ENCODE data around the gene CAPS. TPM values are rescaled to one million over a fixed set of nuclear protein-coding genes. Genes with fewer than 3 reads are reported as not detected.
A peak's percentile ranks its signal among the peaks of the same experiment; 100 is the strongest.
"Not testable (repeated sequence)": the region's sequence is repeated elsewhere in the genome, so short reads cannot be mapped to it uniquely, and the experiment has no call there.

The CAPS gene
- total RNA-seq, 2 donors from 2014 or later = 6.6 to 6.9 TPM

DNA sequence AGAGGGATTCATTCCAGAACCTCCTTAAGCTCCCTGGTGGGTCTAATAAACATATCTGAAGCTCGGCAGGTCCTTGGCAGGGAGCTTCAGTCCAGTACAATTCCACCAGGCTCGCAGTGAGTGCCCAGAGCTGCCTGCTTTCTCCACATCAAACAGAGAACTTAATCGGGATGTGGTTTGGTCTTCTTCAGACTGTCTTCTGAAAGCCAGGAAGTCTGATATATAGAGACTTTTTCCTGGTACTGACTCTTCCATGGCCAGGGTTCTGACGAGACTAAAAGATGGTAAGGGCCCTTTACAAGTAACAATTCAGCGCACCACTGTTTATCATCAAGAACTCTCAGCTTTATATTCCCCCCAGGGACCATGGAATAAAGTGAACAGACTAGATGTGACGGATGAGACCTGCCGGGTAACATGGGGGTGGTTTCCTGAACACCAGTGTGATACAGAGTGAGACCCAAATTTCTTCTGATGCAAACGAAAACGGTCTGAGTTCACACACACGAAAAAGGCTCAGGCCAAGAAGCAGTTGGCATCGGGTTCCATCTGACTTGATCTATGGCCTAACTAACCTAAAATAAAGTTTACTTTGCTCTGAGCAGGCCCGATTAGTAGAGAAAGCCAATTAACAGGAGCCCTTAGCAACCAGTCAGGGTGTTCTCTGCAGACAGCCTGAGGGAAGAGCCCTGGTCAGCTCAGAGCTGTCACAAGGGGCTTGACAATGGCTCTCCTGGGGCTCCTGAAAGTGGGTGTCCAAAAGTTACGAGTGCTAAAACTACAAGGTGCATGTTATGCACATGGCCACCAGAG, 34.9 kb downstream of the CAPS start:
- DNase-seq = no peak
- intact Hi-C loops (cut with DNase I) = no loop called here
- no peak for ATAC-seq

DNA sequence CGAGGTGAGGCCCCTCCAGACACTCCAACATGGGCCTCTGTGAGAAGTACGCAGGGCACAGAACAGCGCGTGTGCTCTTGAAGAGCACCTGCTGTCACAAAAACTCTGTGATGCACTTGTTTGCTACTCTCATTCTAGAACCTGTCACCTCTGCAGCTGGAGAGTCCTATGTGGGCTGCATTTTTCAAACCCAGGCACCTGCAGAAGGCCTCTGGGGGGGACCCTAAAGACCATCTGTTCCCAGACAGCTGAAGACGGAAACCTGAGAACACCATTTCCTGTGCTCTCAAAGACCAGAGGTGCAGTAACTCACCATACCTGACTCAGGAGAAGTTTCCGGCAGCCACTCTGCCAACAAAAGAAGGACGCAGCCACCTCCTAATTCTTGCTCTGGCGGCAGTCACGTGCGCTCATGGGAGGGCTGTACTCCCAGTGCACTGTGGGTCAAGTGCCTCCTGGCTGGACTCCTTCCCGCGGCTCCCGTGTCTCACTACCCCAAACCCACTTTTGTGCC, 35.8 kb downstream of the CAPS start:
- intact Hi-C loops (cut with DNase I) = loop anchor here in 1 of 2 donors (5.0 kb wide), 1 partner anchor 38 kb away; the partner anchor contains the start of gene CAPS
- peak; percentile 38 for DNase-seq
- peak in 1 of 2 donors; percentile 8 for ATAC-seq

DNA sequence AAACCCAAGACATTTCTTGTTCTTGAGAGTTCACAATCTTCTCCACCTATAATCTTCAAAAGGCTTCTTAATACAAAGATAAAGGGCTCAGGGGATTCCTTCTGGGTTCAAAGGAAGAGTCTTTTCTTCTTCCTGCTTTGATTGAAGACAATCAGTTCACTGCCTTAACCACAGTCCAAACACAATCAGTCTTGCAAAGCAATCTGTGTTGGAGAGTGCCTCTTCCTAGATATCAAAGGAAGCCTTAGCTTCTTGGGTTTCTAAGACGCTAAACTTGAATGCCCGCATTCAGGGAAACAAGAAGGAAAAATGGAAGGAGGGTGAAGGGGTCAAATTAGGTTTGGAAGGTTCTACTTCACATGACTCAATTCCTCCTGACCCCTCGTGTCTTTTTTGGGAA, 36.7 kb downstream of the CAPS start:
- intact Hi-C loops (cut with DNase I) = loop anchor here in 1 of 2 donors (5.0 kb wide), 1 partner anchor 38 kb away; the partner anchor contains the start of gene CAPS
- ATAC-seq = no peak

DNA sequence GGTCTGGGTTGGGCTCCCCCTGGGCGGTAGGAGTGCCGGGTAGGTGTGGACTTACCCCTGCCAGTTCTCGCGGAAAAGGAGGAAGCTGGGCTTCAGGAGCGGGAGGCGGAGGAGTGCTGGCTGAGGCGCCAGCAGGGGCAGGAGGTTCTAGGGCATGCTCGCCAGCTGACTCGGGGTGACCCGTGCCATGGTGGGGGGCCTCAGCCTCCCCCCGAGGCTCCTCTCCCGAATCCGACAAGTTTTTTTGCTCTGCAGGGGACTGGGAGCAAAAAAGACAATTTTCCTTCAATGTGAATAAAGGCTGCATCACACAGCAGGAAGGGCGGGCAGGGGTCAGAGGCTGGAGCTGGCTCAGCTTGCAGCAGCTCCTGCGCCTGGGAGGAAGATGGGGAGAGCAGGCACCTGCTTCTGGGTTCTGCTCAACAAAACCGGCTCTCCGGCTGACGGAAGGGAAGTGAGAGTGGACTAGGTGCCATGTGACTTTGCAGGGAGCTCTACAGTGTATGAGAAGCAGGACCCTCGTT, 37.3 kb downstream of the CAPS start:
- ATAC-seq = peak in 1 of 2 donors; percentile 25
- peak; percentile 36 for DNase-seq
- intact Hi-C loops (cut with DNase I) = loop anchor here in 1 of 2 donors (5.0 kb wide), 1 partner anchor 39 kb away; the partner anchor contains the start of gene CAPS

More for the DNA sequence above, 36.7 kb downstream of the CAPS start:
- DNase-seq = no peak

DNA sequence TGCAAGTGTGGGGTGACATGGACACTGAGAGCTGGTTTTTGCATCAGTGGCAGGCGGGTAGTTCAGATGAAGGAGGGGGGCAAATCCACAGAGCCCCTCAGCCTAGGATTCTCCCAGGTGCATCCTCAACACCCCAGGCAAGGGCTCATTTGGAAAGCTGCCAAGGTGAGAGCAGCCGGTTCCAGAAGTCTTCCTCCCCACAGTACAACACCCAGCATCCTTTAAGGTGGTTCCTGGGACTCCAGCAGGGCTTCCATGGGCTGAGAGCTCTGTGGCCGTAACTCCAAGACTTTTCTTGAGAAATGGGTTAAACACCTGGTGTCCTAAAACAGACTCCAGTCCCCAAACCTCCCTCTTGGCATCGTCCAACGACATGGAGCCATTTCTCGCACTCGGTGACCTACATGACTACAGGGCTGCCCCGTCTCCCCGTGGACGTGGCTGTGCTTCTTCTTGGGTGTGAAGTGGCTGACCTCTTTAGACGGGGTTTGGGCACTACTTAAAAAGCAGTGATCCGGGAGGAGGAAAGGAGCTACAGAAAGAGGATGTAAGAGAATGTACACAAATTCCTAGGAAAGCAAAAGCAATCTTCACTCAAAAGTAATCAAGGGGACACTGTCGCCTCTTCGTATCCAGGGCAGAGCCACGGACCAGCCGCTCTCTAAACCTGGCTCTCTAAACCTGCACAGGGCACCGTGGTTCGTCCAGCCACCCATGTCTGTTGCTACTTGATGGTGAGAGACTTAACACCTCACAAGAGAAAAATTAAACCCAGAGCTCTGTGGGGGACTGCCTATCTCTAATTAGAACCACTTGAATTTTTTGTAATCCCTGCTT, 38.4 kb downstream of the CAPS start:
- ATAC-seq = no peak
- intact Hi-C loops (cut with DNase I) = loop anchor here in 1 of 2 donors (5.0 kb wide), 1 partner anchor 40 kb away; the partner anchor contains the start of gene CAPS
- DNase-seq = no peak

DNA sequence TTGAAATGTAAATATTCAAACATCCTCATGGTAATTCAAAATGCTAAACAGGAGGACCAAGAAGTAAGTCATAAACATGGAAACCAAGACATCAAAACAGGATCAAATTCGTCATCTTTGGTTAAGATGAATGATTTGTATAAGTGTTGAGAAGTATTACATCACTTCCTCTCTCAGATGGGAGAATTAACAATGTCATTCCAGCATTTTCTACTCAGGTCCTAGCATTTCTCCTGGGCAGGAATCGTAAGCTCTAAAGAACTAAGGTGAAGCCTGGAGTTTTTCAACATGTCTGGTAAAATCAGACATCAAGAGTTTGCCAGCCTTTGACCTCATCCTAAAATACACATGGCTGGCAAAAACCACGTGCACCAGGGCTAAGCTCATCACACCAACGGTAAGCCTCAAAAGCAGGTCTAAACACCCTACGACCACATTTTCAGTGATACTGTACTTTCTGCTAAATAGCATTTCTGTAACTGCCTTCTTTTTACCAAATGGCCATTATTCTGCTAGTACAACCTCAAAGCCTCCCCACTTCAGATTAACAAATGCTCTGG, 39.1 kb downstream of the CAPS start:
- intact Hi-C loops (cut with DNase I) = loop anchor here in 1 of 2 donors (5.0 kb wide), 1 partner anchor 41 kb away; the partner anchor contains the start of gene CAPS
- no peak for ATAC-seq

DNA sequence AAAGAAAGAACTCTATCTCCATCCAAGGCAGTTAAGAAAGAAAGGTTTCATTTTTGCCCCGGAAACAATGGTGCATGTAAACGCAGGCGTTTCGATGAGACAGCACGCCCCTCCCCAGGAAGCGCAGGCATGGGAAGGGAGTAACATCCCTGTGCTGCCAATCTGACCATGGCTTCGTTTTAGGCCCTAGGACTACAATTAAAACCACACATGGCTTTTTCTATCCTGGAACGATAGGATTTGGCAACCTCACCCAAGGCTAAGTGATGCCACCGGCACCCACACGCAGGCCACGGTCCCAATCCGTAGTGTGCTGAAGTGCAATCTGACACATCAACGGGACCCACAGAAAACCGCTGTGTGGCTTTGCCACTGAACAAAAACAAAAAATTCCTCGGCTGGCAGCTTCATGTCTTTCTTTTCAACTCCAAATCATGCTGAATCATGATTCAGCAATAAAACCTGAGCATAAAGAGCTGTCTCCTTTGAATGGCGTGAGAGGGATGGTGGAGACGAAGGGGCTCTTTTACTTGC, 39.7 kb downstream of the CAPS start:
- intact Hi-C loops (cut with DNase I) = loop anchor here in 1 of 2 donors (5.0 kb wide), 1 partner anchor 41 kb away; the partner anchor contains the start of gene CAPS
- no peak for DNase-seq
- peak; percentile 3 to 14 for ATAC-seq

More for the DNA sequence above, 39.1 kb downstream of the CAPS start:
- DNase-seq = no peak

DNA sequence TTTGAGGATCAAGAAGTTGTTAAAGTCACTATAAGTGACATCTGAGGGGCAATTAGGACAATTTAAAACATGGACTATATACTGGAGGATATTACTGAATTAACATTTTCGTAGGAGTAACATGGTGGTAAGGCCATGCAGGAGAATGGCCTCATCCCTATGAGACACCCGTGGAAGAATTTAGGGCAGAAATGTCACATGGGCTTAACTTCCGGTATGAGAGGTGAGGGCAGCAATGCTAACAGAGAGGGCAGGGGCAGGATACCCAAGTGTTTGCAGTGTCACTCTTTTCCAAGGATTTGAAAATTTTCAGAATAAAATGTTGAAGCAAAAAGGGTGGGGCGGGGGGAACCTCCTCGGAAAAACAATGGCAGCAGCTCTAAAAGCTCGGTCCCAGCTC, 40.2 kb downstream of the CAPS start:
- intact Hi-C loops (cut with DNase I) = loop anchor here in 1 of 2 donors (5.0 kb wide), 1 partner anchor 42 kb away; the partner anchor contains the start of gene CAPS
- no peak for ATAC-seq

DNA sequence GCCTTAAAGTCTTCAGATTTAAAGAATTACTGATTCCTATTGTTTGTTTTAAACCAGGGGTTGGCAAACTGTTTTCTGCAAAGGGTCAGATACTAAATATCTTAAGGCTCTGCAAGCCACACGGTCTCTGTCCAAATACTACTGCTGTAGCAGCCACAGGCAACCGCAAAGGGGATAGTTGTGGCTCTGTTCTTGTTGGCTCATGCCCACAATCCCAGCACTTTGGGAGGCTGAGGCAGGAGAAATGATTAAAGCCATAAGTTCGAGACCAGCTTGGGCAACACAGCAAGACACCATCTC, 41.5 kb downstream of the CAPS start:
- ATAC-seq = no peak
- intact Hi-C loops (cut with DNase I) = no loop called here
- DNase-seq = no peak

More for the DNA sequence above, 40.2 kb downstream of the CAPS start:
- DNase-seq = no peak

DNA sequence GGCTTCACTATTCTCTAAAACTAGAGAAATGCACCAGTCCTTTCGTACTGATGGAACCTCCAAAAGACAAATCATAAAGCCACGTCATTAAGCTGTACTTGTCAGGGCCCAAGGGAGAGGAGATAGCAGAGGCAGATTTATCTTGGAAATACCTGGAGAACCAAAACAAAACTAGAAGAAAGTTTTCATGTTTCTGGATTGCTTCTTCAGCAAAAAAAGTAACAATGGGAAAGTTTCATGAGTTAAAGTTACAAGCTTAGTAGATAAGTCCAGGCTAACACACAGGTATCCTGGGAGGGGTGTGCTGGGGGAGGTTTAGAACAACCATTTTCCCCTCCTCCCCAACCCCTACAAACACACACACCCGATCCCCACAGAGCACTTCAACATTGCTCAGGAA, 42.3 kb downstream of the CAPS start:
- DNase-seq (no peak), ATAC-seq (no peak)
- intact Hi-C loops (cut with DNase I) = no loop called here

DNA sequence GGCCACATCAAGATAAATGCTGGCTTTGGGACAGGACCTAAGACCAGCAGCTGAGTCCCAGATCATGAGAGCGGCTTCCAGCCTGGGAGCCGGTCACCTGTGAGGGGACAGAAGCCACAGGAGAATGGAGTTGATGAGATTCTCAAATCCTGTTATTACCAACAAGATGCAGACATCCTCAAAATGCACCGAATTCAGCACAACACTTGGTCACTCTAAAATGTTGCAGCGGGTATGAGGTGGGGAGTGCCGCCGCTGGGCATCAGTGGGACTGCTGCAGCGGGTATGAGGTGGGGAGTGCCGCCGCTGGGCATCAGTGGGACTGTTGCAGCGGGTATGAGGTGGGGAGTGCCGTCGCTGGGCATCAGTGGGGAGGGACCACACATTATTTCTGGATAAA, 42.7 kb downstream of the CAPS start:
- no peak for DNase-seq
- ATAC-seq = no peak
- intact Hi-C loops (cut with DNase I) = no loop called here

DNA sequence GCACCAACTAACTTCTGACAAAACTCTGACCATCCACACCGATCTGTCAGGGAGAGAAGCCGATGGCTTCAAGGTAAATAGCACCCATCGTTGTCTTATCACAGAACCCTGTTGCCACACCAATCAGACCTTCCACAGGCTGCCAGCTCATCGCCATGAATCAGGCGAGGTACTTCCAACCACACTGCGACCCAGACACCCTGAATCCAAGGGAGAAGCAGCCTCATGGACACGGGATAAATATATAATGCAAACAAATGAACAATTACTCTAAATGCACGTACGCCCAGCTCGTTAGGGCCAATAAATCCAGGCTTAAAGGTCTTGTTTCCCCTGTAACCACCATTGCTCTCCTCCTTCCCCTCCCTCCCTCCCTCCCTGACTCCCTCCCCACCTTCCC, 43.1 kb downstream of the CAPS start:
- no peak for DNase-seq
- intact Hi-C loops (cut with DNase I) = no loop called here
- no peak for ATAC-seq

DNA sequence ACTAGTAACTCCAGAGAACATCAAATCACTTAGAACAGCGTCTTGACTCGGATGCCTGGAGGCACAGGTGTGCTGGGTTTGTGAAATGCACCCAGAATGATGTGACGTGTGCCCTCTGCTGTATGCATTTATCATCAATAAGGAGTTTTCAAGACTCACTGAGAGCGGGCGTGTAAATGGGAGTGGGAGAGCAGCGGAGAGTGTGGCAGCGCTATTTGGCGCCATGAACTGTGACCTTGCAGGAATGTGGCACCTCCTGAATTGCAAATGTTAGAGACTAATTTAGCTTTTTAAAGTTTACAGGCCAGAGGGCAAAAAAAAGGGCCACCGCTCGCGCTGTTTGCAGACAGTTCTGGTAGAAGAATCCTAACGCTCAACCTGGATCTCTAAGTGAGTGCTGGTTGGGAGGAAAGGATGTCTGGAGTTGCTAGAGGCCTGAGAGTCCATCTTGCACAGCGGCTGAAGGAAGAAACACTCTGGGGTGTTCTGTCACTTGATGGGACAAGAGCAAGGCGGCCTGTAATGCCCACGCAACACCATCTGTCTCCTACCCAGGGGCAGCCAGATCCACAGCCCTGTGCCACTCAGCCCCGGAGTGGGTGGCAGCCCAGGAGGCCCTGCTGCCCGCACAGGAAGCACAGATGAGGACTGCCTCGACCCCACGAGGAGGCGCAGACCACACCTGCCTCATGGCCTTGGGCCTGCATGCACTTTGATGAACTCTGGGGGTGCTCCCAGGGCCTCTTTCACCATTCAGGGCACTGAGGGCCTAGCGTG, 44.2 kb downstream of the CAPS start:
- intact Hi-C loops (cut with DNase I) = no loop called here
- ATAC-seq (no peak), DNase-seq (no peak)

DNA sequence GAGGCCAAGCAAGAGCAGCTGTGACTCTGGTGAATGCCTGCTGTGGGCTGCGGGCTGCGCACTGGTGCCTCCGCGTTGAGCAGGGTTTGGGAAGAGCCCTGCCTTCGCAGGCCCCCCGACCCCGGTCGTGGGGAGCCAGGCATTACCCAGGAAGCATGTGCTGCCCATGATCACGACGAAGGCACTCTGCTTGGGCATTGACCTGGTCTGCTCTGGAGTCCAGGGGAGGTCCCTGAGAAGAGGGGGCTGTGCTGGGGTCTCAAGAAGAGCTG, 44.7 kb downstream of the CAPS start:
- intact Hi-C loops (cut with DNase I) = no loop called here
- DNase-seq (no peak), ATAC-seq (no peak)

DNA sequence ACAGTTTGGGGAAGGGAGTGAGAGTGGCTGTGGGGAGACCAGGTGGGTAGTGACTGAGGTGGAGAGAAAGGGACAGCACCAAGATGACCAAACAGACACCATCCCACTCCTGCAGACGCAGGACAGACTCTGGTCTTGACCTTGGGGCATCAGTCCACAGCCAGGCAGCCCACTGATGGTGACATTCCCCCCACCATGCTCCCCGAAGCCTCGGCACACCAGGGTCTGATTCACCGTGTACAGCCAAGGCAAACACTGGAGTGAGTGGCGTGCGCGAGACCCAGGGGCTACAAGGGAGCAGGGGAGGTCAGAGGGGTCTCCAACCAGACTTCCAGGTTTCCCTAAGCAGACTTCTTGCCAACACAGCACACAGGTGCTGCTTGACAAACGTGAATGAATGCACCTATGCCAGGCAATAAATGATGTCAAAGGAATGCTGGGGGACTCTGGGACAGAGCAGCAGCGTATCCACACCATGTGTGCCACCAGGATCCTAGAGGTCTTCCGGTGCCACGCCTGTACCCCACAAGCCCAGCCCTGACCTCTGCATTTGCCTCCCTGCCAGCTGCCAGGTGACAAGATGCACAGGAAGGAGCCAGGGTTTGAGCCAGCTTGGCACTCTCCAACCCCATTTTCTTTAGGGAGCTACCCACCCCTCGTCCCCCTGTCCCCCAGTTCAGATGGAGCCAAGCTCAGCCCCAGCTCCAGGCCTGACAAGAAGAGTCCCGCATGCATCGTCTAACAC, 45.4 kb downstream of the CAPS start:
- no peak for DNase-seq
- ATAC-seq = no peak
- intact Hi-C loops (cut with DNase I) = no loop called here

DNA sequence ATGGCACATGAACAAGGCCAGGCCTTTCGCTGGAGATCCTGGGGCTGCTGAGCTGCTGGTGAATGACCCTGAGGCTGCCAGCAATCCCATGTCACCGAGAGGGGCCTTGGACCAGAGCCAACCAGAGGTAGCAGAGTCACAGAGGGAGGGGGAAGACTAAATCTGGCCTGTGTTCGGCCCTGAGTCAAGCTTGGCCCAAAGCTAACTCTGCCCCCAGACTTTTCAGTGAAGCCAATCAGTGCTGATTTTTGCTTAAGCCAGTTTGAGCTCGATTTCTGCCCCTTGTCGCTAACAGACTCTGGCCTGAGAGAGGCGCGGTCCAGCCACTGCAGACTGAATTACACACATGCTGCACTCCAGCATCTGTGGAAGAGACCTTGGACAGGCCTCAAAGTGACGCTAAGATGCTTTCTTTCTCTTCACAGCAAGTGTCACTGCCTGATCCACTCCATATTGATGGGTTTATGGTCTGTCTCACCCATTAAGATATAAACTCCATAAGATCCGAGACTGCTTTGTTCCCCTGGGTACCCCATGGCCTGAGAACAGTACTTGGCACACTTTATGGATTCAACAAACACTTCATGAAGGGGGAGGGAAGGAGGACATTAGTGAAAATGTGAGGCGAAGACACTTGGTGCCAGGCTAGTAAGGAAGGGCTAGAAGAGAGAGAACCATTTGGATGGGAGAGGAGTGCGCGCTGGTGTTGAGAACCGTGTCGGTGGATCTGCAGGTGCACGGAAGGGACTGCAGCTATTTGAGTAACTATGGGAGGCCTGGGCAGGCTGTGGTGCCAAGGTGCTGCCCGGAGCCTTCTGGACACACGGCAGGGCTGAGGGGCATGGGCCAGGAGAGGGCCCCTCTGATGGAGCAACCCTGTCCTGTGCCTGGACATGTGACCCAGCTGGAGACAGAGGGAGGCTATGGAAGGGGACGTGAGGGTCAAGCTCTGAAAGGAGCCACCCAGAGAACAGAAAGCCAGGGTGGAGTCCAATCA, 46.2 kb downstream of the CAPS start:
- intact Hi-C loops (cut with DNase I) = no loop called here
- peak; percentile 15 to 16 for ATAC-seq
- DNase-seq = peak; percentile 50

DNA sequence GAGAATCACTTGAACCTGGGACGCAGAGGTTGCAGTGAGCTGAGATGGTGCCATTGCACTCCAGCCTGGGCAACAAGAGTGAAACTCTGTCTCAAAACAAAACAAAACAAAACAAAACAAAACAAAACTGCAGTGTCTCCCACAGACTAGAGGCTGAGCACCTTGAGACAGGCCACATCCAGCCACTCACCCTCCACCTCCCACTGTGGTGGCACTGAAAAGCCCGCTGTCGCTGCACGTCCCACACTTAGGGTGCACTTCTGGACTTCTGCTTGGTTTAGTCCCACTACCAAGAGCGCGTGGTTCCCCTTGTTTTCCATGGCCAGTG, 47.6 kb downstream of the CAPS start:
- intact Hi-C loops (cut with DNase I); DNase-seq; ATAC-seq: not testable (repeated sequence)
